NOMO-1 treated with dmso at 0.1 percent for 144 hours (cell line): ENCODE measurements around the gene TPD52L1.
"Not testable (repeated sequence)": the region's sequence is repeated elsewhere in the genome, so short reads cannot be mapped to it uniquely, and the experiment has no call there.

ENCODE experiments used
- DNase-seq: peaks from one replicate; lab custom pipeline; 2025; ENCODE audit not compliant: unreplicated experiment; lab: John Stamatoyannopoulos, UW

TPD52L1 gene

DNA sequence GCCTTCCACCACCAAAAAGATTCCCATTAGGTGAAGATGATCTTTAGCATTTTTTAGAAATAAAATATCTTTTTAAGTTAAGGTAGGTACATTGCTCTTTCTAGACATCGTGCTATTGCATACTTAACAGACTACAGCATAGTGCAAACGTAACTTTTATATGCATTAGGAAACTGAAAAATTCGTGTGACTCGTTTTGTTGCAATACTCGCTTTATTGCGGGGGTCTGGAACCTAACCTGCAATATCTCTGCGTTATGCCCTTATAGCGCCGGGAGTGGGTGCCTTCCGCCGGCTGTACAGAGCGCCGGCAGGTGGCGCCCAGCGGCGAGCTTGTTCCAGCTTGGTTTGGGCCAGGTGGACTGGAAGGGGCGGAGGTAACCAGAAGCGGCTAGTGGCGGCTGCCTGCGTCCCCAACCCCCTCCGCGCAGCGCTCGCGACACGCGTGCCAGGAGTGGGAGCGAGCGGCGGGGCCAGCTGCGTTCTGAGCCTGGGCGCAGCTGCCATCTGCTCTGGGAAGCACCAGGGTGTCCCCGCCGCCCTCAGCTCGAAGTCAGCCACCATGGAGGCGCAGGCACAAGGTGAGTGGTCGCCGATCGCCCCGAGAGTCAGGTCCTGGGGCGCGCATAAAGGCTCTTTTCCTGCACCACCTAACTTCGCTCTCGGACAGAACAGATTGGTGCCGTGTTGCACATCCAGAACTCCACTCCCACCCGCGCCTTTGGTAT lies at the start of gene TPD52L1:
Gene TPD52L1, plus strand, starts transcription at position 383 of the 727 bp plus-strand sequence. Its CDS starts 179 bp downstream, at position 562.
- peak; percentile 39 for DNase-seq

DNA sequence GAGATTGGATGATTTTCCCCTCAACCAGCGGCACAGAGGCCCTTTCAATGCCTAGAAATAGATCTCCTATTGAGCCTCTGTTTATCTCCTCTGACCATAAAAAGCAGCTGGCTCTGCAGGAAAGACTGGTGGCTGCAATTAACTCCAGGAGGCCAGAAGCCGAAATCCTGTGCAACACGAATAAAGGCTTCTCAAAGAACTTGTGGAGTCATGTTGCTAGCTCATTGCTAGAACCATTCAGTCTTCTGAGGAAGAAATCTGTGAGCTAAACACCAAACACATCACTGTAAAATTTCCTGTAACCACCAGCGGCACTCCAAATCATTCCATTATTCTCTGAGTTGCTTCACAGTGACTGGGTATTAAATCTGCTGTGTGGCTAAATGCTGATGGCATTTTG lies 49.1 kb upstream of the TPD52L1 start:
- DNase-seq: no peak

DNA sequence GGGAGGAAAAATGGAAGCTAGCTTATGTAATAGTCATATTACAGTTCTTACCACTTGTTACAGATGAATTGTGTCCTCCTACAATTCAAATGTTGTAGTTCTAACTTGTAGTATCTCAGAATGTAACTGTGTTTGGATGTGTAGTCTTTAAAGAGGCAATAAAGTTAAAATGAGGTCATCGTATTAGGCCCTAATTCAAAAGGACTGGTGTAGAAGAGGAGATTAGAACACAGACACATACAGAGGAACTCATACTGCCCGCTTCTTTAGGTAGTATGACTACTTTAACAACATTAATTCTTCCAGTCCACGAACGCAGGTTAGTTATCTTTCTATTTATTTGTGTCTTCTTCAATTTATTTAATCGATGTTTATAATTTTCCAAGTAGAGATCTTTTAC lies 46.5 kb upstream of the TPD52L1 start:
- DNase-seq: no peak

GRCh38 chr6:125107896-125108295 lies 45.7 kb upstream of the TPD52L1 start:
- no peak for DNase-seq

- no peak for DNase-seq
These were observed 43.5 kb upstream of the TPD52L1 start for GRCh38 chr6:125110056-125110455.

DNA sequence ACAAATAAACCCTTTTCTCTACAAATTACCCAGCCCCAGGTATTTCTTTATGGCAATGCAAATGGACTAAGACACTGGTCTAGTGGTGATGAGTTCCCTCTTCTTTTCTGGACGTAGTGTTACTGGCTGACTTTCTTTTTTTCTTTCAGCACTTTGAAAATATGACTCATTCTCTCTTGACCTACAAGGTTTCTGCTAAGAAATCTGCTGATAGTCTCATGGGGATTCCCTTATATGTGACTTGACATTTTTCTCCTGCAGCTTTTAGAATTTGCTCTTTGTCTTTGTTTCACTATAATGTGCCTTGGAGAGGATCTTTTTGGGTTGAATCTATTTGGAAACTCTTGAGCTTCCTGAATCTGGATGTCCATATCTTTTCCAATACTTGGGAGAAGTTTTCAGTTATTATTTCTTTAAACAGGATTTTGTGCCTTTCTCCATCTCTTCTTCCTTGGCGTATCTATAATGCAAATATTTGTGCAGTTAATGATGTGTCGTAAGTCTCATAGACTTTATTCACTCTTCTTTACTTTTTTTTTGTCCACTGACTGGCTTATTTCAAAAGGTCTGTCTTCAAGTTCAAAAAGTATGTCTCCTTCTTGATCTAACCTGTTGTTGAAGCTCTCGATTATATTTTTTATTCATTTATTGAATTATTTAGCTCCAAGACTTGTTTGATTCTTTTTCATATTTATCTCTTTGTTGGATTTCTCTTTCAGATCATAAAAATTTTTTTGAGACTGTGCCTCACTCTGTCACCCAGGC lies 42.2 kb upstream of the TPD52L1 start:
- DNase-seq: no peak

GRCh38 chr6:125112934-125113333 lies 40.6 kb upstream of the TPD52L1 start:
- DNase-seq: no peak

- no peak for DNase-seq
These were observed 39.2 kb upstream of the TPD52L1 start for GRCh38 chr6:125114248-125114858.

DNA sequence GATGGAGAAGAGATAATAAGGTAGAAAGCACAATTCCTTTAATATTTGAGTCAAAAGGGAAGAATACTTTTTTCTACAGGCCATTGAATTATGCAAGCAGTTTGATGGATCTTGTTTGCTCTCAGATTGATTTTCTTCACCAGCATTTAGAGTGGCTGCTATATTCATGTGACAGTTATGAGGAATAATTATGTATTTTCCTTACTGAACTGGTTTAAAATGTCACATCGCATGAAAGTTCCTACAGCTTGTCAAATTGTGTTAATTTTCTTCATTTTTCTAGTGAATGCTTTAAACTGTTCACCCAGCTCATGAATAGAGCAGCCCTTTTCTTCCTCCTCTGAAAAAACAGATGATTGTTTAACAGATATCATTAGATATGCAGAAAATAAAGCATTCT lies 37.4 kb upstream of the TPD52L1 start:
- no peak for DNase-seq

GRCh38 chr6:125116710-125117109 lies 36.9 kb upstream of the TPD52L1 start:
- no peak for DNase-seq

GRCh38 chr6:125117818-125118217 lies 35.8 kb upstream of the TPD52L1 start:
- DNase-seq: no peak

DNA sequence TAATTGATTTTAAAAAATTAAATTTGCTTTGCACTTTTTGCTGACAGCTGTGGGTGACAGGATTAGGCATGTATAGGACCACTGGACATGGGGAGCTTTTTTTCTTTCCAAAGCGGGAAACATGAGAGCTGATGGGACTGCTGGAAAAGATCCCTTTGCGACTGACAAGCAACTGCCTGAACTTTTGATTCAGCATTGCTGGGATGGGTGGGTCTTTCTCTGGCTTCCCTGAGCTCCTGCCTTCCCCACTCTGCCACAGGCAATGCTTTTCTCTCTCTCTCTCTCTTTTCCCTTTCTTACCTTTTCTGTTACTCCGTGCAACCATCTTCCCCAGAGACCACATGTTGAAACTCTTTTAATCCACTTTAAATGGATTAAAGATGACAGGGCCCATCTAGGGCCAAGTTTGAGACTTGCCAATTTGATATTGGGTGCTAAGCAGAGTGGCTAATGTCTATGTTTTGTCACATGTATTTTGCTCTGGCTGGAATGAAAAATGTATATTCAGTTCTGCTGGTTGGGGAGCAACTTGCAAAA lies 33.5 kb upstream of the TPD52L1 start:
- DNase-seq: no peak

- DNase-seq: no peak
These were observed 31.7 kb upstream of the TPD52L1 start for GRCh38 chr6:125121894-125122293.

DNA sequence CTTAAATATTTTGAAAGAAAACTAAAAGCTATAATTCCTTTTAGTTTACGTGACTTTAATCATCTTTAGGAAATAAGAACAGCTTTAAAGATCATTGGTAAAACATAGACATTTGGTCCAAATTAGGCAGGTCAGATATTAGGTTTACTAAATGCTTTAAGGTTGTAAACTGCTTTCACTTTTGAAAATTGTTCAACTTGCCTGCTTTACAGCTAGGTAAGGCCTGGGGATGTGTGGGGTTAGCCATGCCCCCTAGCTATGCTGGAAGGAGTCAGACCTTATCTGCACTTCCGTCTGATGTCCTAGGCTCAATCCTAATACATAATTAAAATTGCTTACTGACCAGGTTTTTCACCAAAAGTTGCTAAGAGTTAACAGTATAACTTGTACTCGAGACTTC lies 30.5 kb upstream of the TPD52L1 start:
- DNase-seq: no peak

DNA sequence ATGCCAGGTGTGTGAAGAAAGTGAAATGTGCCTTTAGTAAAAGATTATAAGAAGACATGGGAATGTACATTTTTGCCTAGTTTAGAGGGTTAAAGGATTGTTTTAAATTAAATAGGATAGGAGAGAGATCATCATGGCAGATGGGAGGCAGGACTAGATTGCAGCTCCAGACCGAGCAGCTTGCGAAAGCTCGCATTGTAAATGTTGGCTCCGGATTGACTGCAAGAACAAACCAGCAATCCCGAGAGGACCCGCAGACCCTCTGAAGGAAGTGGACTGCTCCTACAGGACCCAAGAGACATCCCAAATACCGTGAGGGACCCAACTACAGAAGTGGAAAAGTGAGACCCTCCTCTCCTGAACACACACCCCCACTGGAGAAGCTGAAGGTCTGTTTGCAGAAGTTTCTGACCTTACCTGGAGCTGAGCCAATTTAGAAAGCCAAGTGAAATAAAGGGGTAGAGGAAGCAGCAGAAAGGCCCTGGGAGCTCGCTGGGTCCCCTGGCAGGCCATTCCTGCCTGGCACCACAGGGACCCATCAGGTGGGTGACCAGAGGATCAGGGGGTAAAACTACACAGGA lies 30.0 kb upstream of the TPD52L1 start:
- DNase-seq: no peak

DNA sequence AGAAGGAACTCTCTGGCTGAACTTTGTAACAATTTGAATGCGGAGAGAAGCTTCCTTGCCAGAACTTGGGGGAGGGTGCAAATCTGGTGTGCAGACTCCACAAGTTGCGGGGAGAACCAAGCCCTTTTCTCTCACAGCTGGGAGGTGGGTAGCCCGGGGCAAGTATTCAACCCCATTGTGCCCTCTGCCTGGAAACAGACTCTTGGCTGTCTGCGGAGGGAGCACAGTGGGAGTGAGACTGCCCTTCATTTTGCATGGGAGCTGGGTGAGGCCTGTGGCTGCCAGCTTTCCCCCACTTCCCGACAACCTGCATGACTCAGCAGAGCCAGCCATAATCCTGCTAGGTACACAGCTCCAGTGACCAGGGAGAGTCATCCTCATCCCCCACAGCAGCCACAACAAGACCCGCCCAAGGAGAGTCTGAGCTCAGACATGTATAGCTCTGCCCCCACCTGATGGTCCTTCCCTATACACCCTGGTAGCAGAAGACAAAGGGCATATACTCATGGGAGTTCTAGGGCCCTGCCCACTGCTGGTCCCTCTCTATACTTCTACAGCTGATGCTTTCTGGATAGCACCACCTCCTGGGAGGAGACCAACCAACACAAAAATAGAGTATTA lies 29.4 kb upstream of the TPD52L1 start:
- no peak for DNase-seq

DNA sequence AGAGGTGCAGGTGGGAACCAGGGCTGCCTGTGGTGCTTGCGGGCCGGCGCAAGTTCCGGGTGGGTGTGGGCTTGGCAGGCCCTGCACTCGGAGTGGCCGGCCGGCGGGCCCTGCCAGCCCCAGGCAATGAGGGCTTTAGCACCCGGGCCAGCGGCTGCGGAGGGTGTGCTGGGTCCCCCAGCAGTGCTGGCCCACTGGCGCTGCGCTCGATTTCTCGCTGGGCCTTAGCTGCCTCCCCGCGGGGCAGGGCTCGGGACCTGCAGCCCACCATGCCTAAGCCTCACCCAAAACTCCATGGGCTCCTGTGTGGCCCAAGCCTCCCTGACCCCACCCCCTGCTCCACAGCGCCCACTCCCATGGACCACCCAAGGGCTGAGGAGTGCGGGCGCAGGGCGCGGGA lies 27.7 kb upstream of the TPD52L1 start:
- not testable (repeated sequence) for DNase-seq

DNA sequence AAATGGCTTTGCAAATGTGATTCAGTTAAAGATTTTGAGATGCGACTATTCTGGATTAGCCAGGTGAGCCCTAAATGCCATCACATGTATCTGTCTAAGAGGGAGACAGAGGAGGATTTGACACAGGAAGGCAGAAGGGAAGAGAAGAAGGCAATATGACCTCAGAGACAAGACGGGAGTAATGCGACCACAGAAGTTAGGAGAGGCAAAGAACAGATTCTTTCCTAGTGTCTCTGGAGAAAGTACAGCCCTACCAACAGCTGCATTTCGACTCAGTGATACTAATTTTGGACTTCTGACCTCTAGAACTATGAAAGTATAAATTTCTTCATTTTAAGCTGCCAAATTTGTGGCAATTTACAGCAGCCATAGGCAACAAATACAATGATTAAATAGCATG lies 24.2 kb upstream of the TPD52L1 start:
- DNase-seq: no peak

DNA sequence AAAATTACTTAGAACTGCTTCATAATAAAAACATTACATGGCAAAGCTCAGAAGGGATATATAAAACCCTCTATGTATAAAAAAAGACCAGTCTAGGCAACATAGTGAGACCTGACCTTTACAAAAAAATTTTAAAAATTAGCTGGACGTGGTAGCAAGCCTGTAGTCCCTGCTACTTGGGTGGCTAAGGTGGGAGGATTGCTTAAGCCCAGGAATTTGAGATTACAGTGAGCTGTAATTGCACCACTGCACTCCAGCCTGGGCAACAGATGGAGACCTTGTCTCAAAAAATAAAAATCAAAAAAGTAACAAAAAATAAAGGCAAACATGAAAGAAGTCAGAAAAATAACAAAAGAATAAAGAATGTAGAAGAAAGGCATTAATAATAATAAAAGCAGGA lies 21.5 kb upstream of the TPD52L1 start:
- DNase-seq: no peak

- DNase-seq: no peak
These were observed 17.2 kb upstream of the TPD52L1 start for GRCh38 chr6:125136378-125136777.

DNA sequence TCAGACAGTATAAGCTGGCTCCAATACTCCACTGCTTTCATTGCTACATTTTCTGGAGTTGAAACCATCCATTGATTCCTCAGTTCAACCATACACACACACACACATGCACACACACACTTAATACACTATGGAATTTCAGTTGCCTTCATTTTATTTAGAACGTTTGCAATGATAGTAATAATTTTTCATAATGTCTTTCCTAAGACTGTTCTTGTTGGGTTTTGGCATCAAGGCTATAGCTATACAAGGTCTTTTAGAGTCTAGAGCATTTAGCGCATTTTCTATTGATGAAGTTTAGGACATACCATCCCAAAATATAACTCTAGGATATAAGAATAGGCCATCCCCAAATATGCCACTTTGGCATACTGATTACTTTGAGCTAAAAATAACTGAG lies 15.5 kb upstream of the TPD52L1 start:
- no peak for DNase-seq
